ENCODE data around the gene ZC3H4. TPM values are rescaled to one million over a fixed set of nuclear protein-coding genes. Genes with fewer than 3 reads are reported as not detected.
A peak's percentile ranks its signal among the peaks of the same experiment; 100 is the strongest.

The ZC3H4 gene
- total and polyA plus RNA-seq, 9 of the 15 experiments (the other 6 are each of a cell fraction or from before 2014, with no cell fraction given), result 2.2 to 75.6 (median 18.3) TPM

- intact Hi-C loops (cut with micrococcal nuclease) (no loop called here), in situ Hi-C loops (cut with MboI) (no loop called here)
- Histone ChIP-seq H3K4me2 (ENCODE audit: insufficient read depth, low read length) (peak overlapping the region; percentile 56), H3K79me2 (ENCODE audit: control insufficient read depth, insufficient read depth, low read length) (peaks cover 92% of the 10 kb centered on the region), H3K4me1 (replicated peaks in 1 of 2; ENCODE audit: control insufficient read depth in 2 of 2, insufficient read depth in 2 of 2, low read length in 2 of 2) (peaks cover 19 to 33% of the 10 kb centered on the region in 2 experiments; a peak in 4 of 5 replicates), H3K27ac (ENCODE audit: extremely low read depth, low read depth, low read length) (peak overlapping the region; percentile 73), H4K20me1 (replicated peaks; ENCODE audit: control insufficient read depth, insufficient read depth, low read length) (no peaks in the 10 kb centered on the region), H2AFZ (ENCODE audit: low read depth, low read length) (0 out of 2 replicates have a peak overlapping the region, but pooled peaks have one; percentile 2), H3K9ac (ENCODE audit: insufficient read depth in 1 of 2, low read depth in 2 of 2, low read length in 2 of 2) (peak overlapping the region; percentile 43 to 60; a peak in 3 of 4 replicates), H3K9me1 (ENCODE audit: control insufficient read depth, insufficient read depth, low read length) (peaks cover 3% of the 10 kb centered on the region), H3K4me3 (no peak overlapping the region), H3K36me3 (ENCODE audit: control insufficient read depth, insufficient read depth, low read length) (peaks cover 63% of the 10 kb centered on the region; the same call in 2 of the 3 replicates), H3K9me3 (replicated peaks; ENCODE audit: control insufficient read depth, insufficient read depth, low read depth, low read length) (no peaks in the 10 kb centered on the region), H3K27me3 (ENCODE audit: control insufficient read depth in 2 of 2, insufficient read depth in 2 of 2, low read length in 2 of 2) (no peaks in the 10 kb centered on the region)
- ATAC-seq (peak; percentile 76), FAIRE-seq (peak; percentile 89), DNase-seq (ENCODE audit: extremely low read depth in 1 of 4, low spot score in 3 of 4) (peak in 2 of 4 experiments; percentile 41 to 71)
- POLR2A ChIA-PET, result interaction anchor here (0.8 to 2.4 kb wide), 6 partner anchors 8 to 33 kb away, joined by 4 to 17 read pairs (median 4); partner anchors contain the start of gene ZC3H4
- no TSS peak for BruUV-seq (replicated peaks)
- CTCF ChIA-PET (ENCODE audit: low intra/inter-chr PET ratio), result no interaction called here
- 21% methylated on average over 6 of the region's 6 CpGs for WGBS (ENCODE audit: insufficient coverage, low coverage, missing lambda C conversion rate)
- TF ChIP-seq ELF2 (CRISPR knock-in tag; IDR thresholded peaks at IDR 0.05) (no peak), BACH1 (tag; IDR thresholded peaks at IDR 0.05) (no peak), FOXP1 (CRISPR knock-in tag; IDR thresholded peaks at IDR 0.05) (no peak), CTCF (IDR thresholded peaks at IDR 0.05 in 2 of 3, conservative IDR thresholded peaks at IDR 0.05 in 1 of 3; ENCODE audit: insufficient read depth in 2 of 3, low read depth in 1 of 3, low read length in 3 of 3) (peak in 1 of 3 experiments; percentile 9; a peak in 2 of 6 replicates), DDX20 (tag; IDR thresholded peaks at IDR 0.05; ENCODE audit: low read depth) (no peak), TEAD4 (IDR thresholded peaks at IDR 0.05; ENCODE audit: low read length) (peak; percentile 45), TEAD4 (CRISPR knock-in tag; IDR thresholded peaks at IDR 0.05; ENCODE audit: borderline replicate concordance) (no peak), ZC3H8 (IDR thresholded peaks at IDR 0.05) (no peak), ARHGAP35 (IDR thresholded peaks at IDR 0.05; ENCODE audit: partially characterized antibody) (no peak), ZNF639 (CRISPR knock-in tag; conservative IDR thresholded peaks at IDR 0.05 in 1 of 2, IDR thresholded peaks at IDR 0.05 in 1 of 2) (0 out of 4 replicates have a peak, but pooled peaks of 1 of the 2 experiments have one; percentile 45)
Measured at GRCh38 chr19:47099576-47100050, 14.0 kb downstream of the ZC3H4 start.
